ENCODE data around the gene KCNMA1.
"Not testable (repeated sequence)": the region's sequence is repeated elsewhere in the genome, so short reads cannot be mapped to it uniquely, and the experiment has no call there.

The KCNMA1 gene

DNA sequence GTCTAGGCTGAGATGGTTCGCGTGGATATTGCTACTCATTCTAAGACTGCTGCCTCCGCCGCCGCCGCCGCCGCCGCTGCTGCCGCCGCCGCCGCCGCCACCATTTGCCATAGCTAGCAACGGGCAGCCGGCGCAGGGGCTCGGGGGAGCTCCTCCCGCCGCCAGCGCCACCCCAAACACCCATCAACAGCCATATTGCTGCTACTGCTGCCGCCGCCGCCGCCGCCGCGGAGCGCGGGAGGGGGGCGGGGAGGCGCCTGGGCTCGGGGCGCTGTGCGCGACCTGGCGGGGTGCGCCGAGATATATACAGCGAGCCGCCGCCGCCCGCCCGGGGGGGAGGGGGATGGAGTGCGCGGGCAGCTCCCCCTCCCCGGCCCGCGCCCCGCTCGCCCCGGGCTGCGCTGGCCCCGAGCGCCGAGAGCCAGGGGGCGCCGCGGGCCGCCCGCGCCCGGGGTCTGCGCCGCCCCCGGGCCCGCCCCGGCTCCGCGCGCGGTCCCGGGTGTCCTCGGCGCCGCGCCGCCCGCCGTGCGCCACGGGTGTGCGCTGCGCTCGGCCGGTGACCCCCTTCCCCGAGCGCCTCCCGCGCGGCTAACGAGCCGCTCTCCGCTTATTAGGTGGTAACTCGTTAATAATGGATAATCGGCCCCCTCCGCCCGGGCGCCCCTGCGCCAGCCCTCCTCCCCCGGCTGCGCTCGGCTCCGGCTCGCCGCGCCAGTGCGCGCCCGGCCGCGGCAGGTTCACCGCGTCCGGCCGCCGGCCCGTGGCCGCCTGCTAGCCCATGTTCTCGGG is at the start of gene KCNMA1:
KCNMA1 (minus strand) TSS at position 277 of the 789 bp plus-strand sequence.
- peak; percentile 32 for DNase-seq (ENCODE audit: low read depth, low spot score)

DNA sequence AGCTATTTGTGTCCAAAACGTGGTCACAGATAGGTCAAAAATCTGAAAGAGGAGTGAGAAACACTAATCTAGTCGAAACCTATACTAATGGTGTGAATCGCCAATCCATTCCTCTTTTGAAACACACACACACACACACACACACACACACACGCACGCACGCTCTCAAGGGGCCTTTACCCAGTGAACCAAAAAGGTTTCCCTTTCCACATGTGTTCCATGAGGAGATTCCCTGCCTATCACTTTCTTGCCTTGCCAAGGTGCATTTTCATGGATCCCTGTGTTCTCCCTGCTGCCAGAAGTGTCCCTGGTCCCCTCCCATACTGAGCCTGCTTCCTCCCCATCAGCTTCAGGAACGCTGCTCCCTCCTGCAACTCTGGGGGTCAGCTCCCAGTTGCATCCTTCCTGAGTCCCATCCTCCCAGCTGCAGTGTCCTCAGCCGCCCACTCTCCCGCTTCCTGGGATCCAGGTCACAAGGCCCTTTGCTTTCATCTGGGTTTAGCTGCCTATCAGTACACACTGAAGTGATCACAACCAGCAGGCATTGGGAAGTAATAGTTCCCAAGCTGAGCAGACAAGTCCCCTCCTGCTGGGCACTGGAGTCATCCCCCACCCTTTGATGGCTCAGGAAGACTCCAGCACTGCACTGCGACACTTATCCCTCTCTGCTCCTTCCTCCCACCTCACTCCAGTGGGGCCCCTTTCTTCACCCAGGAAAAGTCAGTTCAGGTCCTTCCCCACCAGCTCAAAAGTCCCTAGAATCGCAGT is 49.2 kb upstream of the KCNMA1 start:
- no peak for DNase-seq (ENCODE audit: low read depth, low spot score)

DNA sequence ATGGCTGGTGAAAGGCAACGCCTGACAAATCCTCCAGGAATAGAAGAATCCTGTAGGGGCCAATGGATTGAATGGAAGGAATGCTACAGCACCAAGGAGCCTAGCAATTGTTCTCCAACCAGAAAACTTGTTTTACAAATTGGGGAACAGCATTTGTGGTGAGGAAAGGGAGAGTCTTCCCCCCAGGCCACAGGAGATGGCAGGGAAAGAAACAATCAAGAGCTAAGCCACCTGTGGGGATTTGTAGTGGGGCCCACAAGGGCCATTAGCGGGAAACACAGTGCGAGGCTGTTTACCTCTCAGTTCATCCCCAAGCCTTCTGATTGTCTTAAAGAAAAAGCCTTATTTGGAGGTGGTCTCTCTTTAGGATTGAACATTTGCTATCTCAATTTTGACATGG is 48.5 kb upstream of the KCNMA1 start:
- DNase-seq (ENCODE audit: low read depth, low spot score), result peak; percentile 53

DNA sequence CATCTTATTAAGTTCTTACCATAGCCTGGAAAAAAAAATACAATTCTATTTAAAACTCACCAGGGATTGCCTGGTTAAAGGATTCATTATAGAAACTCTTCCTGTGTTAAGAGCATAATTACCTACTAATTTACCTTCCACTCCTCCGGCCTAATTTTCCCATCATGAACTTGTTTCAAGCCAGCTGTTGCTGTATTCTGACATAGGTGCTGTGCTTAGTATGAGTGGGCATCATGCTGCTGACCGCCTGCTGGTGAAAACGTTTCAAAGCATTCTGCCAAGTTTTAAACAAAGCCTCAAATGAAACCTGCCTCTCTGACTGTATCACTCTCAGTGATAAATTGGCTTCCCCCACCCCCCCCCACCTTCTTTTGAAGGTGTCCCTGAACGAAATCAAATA is 47.8 kb upstream of the KCNMA1 start:
- DNase-seq (ENCODE audit: low read depth, low spot score), result no peak

DNA sequence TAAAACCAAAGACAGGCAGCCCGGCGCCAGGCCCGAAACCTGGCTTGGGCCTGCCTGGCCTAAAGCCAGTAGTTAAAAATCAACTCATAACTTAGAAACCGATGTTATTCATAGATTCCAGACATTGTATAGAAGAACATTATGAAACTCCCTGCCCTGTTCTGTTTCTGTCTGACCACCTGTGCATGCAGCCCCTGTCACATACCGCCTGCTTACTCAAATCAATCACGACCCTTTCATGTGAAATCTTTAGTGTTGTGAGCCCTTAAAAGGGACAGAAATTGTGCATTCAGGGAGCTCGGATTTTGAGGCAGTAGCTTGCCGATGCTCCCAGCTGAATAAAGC is 45.5 kb upstream of the KCNMA1 start:
- DNase-seq (ENCODE audit: low read depth, low spot score), result not testable (repeated sequence)

DNA sequence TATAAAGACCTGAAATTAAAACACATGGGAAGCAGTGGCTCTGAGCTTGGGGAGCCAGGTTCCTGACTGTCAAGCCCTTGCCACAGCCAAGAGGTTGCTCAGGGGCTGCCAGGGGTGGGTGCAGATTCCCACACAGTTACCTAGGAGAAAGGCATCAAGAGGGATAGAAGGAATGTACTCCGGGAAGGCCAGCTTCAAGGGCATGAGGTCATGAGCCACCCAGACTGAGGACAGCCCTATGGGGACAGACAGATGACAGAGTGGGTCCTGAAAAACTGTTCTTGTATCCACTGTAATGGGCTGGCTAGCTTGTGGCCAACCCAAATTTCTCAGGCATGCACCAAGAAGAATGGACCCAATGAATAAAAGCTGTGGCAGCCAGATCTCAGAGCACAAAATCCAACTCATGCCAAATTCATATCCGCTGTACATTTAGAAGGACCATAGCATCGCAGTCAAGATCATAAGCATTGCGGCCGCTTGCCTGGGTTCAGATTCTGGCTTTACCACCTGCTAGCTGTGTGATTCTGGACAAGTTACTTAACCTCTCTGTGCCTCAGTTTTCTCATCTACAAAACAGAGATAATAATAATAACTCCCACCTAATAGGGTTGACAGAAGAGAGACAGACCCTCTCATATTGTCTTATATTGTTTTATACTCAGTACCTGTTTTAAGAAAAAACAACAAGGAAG is 44.9 kb upstream of the KCNMA1 start:
- DNase-seq (ENCODE audit: low read depth, low spot score), result no peak

DNA sequence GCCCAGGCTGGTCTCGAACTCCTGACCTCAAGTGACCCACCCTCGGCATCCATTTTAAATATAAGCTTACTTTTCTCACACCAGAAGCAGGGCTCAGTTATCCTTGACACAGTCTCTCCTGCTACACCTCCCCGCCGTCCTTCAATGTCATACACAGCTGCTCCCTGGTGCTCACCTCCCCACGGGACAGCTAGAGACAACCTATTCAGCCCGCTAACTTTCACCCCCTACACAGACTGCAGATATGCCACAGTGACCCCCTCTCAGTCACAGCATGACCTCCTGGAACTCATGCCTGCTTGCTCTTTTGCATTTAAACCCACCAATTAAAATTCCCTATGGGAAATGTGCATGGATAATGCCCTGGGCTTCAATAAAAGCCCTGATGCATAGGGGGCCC is 44.2 kb upstream of the KCNMA1 start:
- no peak for DNase-seq (ENCODE audit: low read depth, low spot score)

DNA sequence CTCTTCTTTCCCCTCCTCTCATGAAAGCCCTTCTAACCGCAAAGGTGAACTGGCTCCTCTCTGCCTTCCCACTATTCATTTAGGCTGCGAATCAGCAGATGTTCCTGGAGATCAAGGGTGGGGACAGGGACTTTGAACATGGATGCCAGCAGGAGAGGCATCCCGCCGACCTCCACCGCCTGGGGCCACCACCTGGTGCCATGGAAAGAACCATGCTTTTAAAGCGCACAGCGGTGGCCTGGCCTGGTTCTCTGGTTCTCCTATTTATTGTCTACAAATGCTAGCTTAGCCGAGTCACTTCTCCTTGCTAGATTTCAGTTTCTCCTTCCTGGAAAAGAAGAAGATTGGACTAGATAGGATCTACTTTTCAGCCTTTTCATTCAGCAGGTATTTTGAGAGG is 43.2 kb upstream of the KCNMA1 start:
- no peak for DNase-seq (ENCODE audit: low read depth, low spot score)

DNA sequence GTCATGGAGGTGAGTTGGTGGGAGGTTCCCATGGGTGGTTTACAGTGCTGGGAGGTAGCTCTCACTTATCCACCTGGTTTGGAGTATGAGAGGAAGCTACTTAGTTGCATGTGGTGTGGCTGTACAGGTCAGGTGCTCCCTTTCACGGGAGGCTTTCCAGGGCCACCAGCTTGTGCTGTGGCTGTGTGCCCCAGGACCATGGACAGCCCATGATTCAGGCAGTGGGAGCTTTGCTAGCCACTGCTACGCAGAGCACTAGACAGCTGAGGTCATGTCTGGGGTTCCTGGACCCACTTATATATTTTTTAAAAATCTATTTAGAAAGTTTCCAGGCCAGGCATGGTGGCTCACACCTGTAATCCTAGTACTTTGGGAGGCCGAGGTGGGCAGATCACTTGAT is 42.5 kb upstream of the KCNMA1 start:
- no peak for DNase-seq (ENCODE audit: low read depth, low spot score)

DNA sequence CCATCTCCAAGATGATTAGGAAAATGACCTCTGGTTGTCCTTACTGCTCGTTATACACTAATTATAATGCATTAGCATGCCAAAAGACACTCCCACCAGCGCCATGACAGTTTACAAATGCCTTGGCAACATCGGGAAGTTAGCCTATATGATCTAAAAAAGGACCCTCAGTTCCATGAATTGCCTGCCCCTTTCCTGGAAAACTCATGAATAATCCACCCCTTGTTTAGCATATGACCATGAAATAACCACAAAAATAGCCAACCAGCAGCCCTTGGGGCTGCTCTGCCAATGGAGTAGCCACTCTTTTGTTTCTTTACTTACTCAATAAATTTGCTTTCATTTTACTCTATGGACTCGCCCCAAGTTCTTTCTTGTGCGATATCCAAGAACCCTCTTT is 41.6 kb upstream of the KCNMA1 start:
- no peak for DNase-seq (ENCODE audit: low read depth, low spot score)

DNA sequence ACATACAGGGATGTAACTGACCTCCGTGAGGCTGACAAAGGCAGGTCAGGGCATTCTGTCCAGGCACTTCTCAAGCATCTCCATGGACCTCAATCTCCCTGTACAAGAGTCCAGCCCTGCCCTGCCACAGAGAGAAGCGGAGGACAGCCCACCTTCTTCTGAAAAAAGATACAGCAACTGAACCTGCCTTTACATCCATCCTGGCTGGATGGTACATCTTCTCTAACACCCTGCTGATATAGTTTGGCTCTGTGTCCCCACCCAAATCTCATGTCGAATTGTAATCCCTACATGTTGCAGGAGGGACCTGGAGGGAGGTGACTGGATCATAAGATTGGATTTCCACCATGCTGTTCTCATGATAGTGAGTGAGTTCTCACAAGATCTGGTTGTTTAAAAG is 40.5 kb upstream of the KCNMA1 start:
- no peak for DNase-seq (ENCODE audit: low read depth, low spot score)

DNA sequence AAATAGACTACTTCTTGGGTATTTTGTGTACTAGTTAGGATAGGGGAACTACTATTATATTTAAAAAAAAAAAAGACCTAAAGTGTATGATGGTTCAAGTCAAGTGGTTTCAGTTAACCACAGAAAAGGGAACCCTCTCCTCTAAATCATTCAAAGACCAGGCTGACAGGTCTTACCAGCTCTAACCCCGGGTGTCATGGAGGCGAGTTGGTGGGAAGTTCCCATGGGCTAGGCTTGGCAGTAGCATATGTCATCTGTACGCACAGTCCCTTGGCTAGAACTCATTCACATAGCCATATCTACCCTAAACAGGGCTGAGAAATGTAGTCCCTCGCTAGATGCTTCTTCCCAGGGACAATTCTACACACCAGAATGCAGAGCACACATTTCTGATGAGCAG is 37.7 kb upstream of the KCNMA1 start:
- DNase-seq (ENCODE audit: low read depth, low spot score), result no peak

DNA sequence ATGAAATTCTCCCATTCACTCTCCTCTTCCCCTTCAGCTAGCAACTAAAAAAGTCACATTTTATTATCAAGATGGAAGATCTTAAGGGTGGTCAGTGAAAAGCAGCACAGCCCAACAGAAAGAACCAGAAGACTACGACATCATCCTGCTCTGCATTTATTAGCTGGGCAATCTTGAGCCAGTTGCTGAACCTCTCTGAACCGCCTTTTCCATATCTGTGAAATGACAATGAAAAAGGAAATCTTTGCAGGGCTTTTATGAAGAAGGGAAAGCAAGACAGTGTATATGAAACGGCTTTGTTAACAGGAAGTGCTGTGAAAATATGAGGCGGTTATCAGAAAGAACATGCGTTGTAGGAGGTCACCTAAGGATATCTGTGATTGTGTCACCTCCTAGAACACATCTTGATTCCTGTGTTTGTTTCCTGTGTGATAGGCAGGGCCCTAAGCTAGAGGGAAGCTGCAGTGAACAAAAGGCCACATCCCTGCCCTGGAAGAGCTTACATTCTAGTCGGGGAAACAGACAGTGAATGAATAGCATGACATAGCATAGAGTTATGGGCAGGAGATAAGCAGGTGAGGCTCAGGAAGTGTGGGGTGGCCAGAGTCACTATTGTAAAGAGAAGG is 36.0 kb upstream of the KCNMA1 start:
- no peak for DNase-seq (ENCODE audit: low read depth, low spot score)

DNA sequence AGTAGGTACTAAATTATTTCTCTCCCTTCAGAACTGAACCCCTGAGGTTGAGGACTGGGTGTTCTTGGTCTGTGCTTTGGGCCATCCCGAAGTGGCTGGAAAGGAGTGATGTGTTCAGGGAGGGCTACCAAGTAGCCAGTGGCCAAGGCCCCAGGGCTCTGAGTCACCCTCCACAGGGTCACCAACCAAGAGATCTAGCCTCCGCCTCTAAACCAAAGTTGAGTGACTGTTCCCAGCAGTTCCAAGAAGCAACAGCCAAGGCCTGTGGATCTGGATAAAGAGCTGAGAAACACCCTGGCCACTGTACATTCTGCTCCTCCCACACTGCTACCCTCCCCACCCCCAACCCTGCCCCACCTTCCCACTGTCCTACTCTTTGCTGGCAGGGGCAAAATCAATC is 35.5 kb upstream of the KCNMA1 start:
- no peak for DNase-seq (ENCODE audit: low read depth, low spot score)

DNA sequence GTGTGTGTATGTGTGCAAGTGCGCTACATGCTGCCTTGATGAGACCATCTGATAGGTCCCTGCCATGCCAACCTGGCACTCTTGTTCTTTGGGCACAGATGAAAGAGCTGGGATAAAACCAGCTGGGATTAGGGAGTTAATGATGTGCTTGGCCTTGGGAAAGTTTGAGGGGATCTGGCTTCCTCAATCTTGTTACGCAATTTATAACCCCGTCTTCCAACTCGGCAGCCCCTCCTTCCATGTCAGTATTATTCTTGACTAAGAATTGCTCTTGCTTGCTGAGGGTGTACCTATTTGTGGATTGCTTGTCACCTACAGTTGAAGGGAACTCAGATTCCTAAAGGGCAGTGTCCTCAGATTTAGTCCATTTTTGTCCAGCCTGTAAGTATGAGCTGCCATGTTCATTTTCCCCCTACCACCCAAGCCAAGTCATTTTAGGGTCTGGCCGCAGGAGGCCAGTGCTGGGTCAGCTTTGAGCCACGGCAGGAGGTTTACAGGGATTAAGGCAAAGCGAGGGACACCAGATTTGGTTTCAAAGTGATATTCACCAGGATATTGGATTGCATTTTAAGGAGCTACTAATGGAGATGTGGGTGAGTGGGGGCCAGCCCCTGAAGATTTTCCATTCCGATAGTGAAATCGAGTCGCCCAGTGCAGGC is 34.1 kb upstream of the KCNMA1 start:
- DNase-seq (ENCODE audit: low read depth, low spot score), result no peak

DNA sequence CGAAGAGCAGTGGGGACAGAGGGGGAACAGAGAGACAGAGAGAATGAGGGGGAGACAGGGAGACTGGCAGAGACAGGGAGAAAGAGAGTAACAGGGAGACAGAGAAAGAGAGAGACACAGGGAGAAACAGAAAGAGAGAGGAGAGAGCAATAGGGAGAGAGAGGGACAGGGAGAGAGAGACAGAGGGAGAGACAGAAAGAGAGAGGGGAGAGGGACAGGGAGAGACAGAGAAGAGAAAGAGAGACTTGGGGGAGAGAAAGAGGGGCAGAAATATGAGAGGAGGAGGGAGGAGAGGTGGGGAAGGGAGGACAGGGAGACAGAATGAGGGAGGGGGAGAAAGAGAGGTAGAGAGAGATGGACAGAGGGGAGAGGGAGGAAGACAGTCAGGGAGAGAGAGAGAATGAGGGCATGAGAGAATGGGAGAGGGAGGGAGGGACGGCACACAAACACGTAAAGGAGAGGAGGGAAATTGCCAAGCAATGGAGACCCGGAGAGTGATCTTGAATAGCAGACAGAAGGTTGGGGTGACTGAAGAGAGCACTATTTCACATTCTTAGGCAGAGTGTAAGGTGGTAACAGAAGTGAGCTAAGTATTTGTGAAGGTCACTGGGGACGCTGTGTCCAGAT is 33.3 kb upstream of the KCNMA1 start:
- DNase-seq (ENCODE audit: low read depth, low spot score), result no peak

DNA sequence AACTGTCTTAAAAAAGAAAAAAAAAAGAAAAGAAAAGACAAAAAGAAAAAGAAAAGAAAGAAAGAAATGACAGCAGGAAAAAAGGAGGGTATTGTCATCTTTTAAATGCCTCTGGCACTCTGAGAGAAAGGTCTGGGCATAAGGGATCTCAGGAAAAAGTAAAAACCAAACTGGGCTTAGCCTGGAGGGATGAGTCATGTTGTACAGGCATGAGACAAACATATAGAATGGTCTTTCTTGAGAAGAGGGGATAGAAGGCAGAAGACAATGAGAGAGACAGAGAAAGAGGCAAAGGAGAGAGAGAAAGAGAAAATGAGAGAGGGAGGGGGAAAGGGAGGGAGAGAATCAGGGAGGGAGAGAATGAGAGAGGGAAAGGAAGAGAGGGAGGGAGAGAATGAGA is 32.3 kb upstream of the KCNMA1 start:
- DNase-seq (ENCODE audit: low read depth, low spot score), result no peak

DNA sequence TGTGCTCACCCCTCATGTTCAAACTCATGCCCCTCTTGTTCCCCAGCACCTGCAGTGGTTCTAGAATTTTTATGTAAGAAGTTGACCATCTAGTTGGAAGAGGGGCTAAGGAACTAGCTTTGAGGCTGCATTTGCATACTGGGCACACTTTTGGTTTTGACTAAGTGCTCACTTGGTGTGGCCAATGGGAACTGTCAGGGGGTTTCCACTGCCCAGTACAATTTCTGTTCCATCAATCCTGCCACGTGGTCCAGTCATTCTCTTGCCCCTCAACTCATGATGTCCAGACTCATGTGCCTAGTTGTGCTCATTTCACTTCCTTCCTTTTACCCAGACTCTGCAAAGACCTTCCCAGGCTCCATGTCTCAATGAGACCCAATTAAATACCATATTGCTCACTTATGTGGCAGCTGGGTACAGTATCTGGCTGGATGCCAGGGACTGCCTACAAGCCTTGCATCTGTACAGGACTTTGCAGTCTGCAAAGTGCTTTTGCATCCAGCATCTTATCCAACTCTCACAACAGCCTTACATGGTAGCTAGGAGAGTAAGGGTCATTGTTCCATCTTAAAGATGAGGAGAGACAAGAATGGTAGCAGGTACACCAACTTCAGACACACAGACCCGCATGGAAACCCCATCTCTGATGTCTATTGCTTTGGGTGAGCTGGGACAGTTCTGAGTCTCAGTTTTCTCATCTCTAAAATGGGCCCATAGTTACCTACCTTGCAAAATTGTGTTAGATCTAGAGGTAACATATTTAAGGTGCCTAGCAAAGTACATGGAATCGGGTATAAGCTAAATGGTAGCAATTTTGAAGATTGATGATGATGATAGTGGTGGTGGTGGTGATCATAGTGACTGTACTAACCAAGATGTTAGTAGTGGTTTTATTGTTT is 30.1 kb upstream of the KCNMA1 start:
- no peak for DNase-seq (ENCODE audit: low read depth, low spot score)

DNA sequence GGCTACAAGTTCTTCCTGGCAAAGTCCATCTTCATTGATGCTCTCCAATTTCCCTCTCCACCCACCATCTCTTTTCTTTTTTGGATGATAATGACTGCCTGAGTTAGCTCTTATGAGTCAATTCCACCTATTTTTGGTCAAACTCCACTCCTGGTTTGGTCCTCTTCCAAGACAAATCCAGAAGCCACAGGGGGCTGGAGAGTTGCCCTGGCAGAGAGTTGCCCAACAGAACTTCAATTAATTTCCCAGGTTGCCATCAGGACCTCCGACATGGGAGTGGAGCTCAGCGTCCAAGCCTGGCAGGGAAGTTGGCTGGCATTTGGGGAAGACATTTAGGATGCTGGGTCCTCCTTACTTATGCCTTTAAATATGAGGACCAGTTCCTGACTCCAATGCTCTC is 29.2 kb upstream of the KCNMA1 start:
- no peak for DNase-seq (ENCODE audit: low read depth, low spot score)

DNA sequence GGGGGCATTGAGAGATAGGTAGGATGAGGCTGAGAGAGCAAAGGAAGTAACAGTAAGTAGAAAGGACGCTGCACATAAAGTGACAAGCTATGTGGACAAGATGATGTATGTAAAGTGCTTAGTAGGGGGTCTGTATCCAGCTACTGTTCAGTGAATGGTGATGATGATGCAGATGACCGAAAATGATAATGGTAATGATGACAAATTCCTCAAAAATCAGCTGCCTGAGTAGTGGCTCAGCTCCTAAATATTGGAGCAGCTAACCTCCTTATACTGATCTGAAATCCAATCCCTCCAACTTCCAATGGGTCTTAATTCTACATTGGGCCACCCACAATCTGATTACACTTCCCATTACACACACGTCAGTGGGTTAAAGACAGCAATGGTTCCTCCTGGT is 27.1 kb upstream of the KCNMA1 start:
- no peak for DNase-seq (ENCODE audit: low read depth, low spot score)

Measured in ELF-1 (cell line).